ENCODE results near the gene GPR78. TPM values are rescaled to one million over a fixed set of nuclear protein-coding genes. Genes with fewer than 3 reads are reported as not detected.

GPR78 gene
- total RNA-seq, 1 donor from 2014 or later = not detected

DNA sequence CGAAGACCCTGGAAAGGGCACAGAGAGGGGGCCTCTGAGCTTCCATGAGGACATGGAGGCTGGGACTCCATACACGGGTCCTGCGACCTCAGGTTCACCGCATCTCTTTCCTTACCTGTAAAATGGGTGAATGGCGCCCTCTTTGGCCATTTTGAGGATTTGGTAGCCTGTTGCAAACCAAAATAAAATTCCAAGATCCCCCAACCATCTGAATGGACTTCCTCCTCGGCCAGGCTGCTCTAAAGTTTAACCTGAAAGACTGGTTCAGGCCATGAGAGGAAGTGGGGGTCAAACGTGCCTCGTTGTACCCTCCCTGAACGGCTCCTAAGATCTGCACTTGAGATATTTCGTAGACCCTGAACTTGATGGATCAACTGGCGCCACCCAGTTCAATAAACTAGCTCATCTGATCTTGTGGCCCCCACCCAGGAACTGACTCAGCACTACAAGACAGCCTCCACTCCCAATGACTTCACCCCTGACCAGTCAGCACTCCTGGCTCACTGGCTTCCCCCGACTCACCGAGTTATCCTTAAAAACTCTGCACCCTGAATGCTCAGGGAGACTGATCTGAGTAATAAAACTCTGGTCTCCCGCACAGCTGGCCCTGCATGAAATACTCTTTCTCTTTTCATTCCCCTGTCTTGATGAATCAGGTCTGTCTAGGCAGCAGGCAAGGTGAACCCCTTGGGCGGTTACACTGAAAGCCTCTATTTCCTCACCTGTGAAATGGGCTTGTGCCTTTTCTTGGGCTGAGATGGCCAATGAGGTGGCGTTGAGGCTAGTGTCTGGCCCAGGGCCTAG, 32.9 kb upstream of the GPR78 start:
- DNase-seq (ENCODE audit: low read depth, low spot score) = no peak

GRCh38 chr4:8547912-8548730, 32.1 kb upstream of the GPR78 start:
- DNase-seq (ENCODE audit: low read depth, low spot score) = no peak

DNA sequence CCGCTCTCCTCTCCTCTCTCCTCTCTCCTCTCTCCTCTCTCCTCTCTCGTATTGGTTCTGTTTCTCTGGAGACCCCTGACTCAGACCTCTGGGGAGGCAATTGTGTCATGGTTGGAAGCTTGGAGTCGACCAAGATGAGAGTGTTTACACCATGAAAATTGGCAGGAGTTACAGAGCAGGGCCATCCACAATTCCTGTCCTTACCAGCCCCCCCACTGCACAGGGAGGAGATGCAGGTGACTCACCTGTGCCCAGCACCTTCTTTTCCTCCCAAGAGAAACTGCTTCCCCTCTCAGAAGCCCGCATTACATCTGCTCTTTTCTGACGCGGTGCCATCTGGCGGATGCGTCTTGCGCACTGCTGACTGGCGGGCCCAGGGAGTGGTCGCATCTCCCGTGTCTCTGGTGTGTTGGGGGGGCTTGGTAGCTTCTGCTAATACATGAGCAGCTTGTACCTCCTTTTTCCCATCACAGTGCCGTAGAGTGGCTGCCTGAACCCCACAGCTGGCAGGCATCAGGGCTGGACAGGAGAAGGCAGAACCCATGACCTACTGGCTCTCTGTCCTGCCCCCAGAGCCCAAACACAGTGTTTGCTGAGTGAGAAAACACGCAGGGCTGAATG, 31.4 kb upstream of the GPR78 start:
- DNase-seq (ENCODE audit: low read depth, low spot score) = no peak

DNA sequence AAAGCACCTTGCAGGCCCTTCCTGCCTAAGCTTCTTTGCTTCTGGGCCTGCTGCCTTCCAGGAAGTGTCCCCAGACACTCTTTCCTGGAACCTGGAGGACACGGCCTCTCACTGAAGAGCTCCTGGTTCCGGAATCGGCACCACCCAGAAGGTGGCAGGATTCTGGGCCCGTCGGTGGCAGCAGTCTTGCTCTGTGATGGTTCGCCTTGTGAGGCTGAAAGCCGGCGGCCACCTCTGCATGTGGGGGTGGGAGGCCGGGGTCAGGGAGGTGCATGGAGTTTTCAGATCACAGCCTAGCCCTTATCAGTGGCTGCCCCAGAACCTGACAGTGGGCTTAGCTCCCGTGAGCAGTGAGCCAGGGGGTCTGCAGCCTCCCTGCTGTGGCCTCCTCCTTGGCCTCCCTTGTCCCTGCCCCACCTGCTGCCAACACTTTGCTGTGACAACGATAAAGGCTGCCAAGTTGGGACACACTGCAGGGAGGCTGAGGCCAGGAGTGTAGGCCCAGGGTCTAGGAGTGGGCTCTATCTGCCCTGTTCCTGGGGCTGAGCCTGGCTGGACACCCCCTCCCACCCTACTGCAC, 30.8 kb upstream of the GPR78 start:
- DNase-seq (ENCODE audit: low read depth, low spot score) = no peak

- no peak for DNase-seq (ENCODE audit: low read depth, low spot score)
These were observed 29.5 kb upstream of the GPR78 start for GRCh38 chr4:8550691-8551090.

DNA sequence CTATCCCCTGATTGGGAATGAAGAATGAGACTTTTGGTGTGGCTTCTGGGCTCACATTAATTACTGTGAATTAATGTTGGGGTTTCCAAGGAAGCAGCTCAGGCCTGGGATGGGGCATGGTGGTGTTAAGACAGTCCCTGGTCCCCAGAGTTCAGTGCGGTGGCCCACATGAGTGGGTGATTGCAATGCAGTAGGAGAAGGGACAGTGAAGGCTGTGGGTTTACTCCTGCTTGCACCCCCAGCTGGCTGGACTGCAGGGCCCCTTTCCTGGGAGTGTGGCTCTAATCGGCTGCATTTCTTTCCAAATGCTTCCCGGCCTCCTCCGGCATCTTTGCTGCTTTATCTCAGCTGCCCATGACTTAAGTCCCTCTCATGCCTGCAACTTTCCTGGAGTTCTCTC, 28.2 kb upstream of the GPR78 start:
- no peak for DNase-seq (ENCODE audit: low read depth, low spot score)

DNA sequence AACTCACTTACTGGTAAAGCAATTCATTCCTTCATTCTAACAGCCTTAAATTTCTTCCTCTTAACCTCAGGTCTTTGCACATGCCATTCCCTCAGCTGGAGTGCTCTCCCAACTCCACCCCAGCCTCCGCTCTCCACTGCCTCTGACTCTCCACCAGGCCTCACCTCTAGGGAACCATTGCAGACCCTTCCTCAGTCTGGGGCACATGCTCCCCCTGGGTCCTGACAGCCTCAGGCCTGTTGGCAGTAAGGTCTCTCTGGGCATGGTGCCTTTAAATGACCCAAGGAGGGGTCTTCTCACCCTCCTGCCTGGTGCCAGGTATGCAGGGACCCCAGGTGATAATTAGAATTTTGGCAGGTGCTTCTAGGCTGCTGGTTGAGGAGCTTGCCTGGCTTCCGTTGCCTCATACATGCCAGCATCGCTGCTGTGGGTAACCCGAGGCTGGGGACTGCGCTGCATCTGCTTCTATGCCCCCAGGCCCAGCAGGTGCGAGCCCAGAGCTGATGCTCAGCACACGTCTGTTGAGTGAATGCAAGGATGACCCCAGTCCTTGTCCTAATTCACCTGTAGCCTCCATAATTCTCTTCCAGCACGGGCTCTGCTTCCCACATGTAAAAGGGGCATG, 27.5 kb upstream of the GPR78 start:
- no peak for DNase-seq (ENCODE audit: low read depth, low spot score)

DNA sequence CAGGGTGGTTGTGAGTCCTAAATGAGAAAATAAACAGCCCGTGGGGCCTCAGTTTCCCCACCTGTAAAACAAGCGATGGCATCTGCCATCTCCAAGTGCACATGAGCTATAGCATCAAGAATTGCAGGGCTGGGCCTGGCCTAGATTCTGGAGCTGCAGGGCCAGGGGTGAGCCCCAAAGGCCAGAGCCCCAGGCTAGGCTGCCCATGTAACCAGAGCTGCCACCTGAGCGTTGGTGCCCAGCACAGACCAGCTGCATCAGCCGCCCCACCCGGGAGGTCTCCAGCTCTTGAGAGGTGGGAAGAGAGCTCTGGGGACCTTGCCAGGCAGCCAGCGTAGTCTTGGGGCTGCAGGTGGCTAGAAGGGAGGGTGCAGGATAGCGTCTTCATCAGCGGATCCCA, 27.0 kb upstream of the GPR78 start:
- no peak for DNase-seq (ENCODE audit: low read depth, low spot score)

GRCh38 chr4:8553991-8554405, 26.2 kb upstream of the GPR78 start:
- no peak for DNase-seq (ENCODE audit: low read depth, low spot score)

GRCh38 chr4:8554555-8555100, 25.6 kb upstream of the GPR78 start:
- DNase-seq (ENCODE audit: low read depth, low spot score) = no peak

DNA sequence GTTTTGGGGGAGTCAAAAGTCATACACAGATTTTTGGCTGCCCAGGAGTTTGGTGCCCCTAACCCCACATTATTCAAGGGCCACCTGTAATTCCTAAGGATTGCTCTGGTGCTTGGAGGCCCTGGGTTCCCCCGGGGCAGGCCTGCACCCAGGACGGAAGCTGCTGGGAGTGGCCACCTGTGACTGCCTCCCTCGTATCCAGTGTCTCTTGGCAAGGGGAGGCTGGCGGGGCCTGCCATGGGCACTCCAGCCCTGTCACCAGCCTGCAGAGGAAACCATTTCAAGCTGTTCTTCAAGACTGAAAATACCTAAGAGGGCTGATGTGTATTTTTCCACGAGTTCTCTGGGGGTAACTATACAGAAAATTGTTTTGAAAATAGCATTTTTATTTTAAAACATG, 24.5 kb upstream of the GPR78 start:
- DNase-seq (ENCODE audit: low read depth, low spot score) = no peak

DNA sequence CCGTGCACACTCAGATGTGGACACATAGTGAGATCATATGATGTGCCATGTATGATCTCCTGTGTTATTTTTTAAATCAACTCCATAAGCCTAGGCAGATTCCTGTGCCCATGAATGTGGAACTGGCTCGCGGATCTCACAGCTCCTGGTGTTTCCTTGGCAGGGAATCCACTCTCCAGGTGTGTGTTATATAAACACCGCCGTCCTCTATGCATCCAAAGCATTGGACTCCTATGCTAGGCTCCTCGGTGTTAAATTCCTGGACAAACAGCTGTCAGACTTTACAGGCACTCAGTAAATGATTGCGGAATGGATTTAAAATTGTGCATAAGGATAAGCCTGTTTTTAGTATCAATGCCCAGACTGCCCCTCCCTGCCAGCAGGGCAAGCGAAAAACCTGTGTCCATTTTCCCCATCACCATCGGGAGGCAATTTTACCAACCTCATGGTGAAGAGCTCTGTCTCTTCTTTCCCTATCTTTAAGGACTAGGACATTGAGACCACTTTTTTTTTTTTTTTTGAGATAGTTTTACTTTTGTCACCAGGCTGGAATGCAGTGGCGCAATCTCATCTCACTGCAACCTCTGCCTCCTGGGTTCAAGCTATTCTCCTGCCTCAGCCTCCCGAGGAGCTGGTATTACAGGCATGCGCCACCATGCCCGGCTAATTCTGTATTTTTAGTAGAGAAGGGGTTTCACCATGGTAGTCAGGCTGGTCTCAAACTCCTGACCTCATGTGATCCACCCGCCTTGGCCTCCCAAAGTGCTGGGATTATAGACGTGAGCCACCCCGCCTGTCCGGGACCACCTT, 23.6 kb upstream of the GPR78 start:
- DNase-seq (ENCODE audit: low read depth, low spot score) = no peak

GRCh38 chr4:8557151-8558076, 22.8 kb upstream of the GPR78 start:
- DNase-seq (ENCODE audit: low read depth, low spot score) = no peak

- no peak for DNase-seq (ENCODE audit: low read depth, low spot score)
These were observed 21.9 kb upstream of the GPR78 start for GRCh38 chr4:8558080-8558960.

- DNase-seq (ENCODE audit: low read depth, low spot score) = no peak
These were observed 21.2 kb upstream of the GPR78 start for GRCh38 chr4:8559011-8559410.

GRCh38 chr4:8559524-8560264, 20.5 kb upstream of the GPR78 start:
- DNase-seq (ENCODE audit: low read depth, low spot score) = no peak

GRCh38 chr4:8560265-8561047, 19.7 kb upstream of the GPR78 start:
- DNase-seq (ENCODE audit: low read depth, low spot score) = no peak

Data from pulmonary artery endothelial cell (primary cell).